ENCODE results near the gene MACO1.

GRCh38 chr1:25544243-25544764 is 113.6 kb downstream of the MACO1 start:
- no peak for TF ChIP-seq CTCF (IDR thresholded peaks at IDR 0.05; ENCODE audit: low read depth, low read length, poor library complexity, severe bottlenecking)
- no peak for TF ChIP-seq EZH2phosphoT487 (IDR thresholded peaks at IDR 0.05; ENCODE audit: borderline replicate concordance, low read length)

Data from DOHH2 (cell line).